HepG2 (cell line): ENCODE measurements around the gene PDCD2.

Experiments used
- CTCF ChIP-seq: sonication (generic); formaldehyde crosslinking; IDR thresholded peaks from 2 replicates; pipeline ENCODE4 v1.5.0; 2020; ENCODE audit warnings: mild to moderate bottlenecking, missing genetic modification reagents, moderate library complexity
- MXI1 ChIP-seq: IDR thresholded peaks from 3 replicates; pipeline ENCODE4 v1.6.1; 2012; ENCODE audit warnings: low read depth, low read length, inconsistent platforms, borderline replicate concordance
- ZNF614 ChIP-seq: IDR thresholded peaks from 2 replicates; pipeline ENCODE4 v1.6.1; 2018; ENCODE audit warnings: missing biosample characterization, missing genetic modification reagents, inconsistent platforms, borderline replicate concordance
- TF ChIP-seq, protein P1 (sequence below): sonication (generic); formaldehyde crosslinking; IDR thresholded peaks from 2 replicates; pipeline ENCODE4 v1.4.0; 2020; ENCODE audit warnings: missing genetic modification reagents

DNA sequence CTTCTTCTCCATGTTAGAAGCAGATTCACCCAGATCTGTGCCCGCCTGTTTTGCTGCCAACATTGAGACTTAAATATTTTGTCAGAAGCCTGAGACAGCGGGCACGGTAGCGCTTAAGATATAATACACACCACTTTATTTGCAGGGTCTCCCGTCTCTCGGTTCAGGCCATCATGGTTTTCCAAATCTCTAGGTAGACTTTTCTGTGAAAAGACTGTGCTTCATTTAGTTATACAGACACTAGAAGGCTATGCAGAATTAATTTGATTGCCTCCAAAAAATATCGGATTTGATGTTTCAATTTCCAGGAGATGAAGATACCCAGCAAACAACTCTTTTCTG, 29.7 kb downstream of the PDCD2 start:
- TF ChIP-seq MXI1 (no peak), CTCF (CRISPR knock-in tag) (no peak), ZNF614 (CRISPR knock-in tag) (no peak)
- TF ChIP-seq, protein P1, sequence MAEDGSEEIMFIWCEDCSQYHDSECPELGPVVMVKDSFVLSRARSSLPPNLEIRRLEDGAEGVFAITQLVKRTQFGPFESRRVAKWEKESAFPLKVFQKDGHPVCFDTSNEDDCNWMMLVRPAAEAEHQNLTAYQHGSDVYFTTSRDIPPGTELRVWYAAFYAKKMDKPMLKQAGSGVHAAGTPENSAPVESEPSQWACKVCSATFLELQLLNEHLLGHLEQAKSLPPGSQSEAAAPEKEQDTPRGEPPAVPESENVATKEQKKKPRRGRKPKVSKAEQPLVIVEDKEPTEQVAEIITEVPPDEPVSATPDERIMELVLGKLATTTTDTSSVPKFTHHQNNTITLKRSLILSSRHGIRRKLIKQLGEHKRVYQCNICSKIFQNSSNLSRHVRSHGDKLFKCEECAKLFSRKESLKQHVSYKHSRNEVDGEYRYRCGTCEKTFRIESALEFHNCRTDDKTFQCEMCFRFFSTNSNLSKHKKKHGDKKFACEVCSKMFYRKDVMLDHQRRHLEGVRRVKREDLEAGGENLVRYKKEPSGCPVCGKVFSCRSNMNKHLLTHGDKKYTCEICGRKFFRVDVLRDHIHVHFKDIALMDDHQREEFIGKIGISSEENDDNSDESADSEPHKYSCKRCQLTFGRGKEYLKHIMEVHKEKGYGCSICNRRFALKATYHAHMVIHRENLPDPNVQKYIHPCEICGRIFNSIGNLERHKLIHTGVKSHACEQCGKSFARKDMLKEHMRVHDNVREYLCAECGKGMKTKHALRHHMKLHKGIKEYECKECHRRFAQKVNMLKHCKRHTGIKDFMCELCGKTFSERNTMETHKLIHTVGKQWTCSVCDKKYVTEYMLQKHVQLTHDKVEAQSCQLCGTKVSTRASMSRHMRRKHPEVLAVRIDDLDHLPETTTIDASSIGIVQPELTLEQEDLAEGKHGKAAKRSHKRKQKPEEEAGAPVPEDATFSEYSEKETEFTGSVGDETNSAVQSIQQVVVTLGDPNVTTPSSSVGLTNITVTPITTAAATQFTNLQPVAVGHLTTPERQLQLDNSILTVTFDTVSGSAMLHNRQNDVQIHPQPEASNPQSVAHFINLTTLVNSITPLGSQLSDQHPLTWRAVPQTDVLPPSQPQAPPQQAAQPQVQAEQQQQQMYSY (CRISPR knock-in tag), result no peak
